GM12878 (cell line): ENCODE results near the gene SNAI3.

ENCODE experiments used
- BHLHE40 ChIP-seq, 2 experiments: fragments of 450-650 bp in 1 of 2; IDR thresholded peaks; 2 replicates each; pipeline ENCODE4 v1.6.1; 2011 to 2017; ENCODE audit warnings: low read depth in 2 of 2, borderline replicate concordance in 1 of 2, improper control_type of control experiment in 1 of 2, low read length in 1 of 2, mild to moderate bottlenecking in 1 of 2
- CBFB ChIP-seq: IDR thresholded peaks from 2 replicates; pipeline ENCODE4 v1.6.1; 2016; ENCODE audit warnings: antibody characterized with exemption, low read depth
- CREM ChIP-seq: IDR thresholded peaks from 2 replicates; pipeline ENCODE4 v1.6.1; 2014; ENCODE audit warnings: antibody characterized with exemption, low read depth
- FOXK2 ChIP-seq: fragments of 450-650 bp; IDR thresholded peaks from 2 replicates; pipeline ENCODE4 v1.6.1; 2017; ENCODE audit warnings: mild to moderate bottlenecking, moderate library complexity
- FOXM1 ChIP-seq: IDR thresholded peaks from 2 replicates; pipeline ENCODE4 v1.6.1; 2012; ENCODE audit warnings: low read depth, mild to moderate bottlenecking, inconsistent platforms, low read length, moderate library complexity
- IKZF1 ChIP-seq: fragments of 450-650 bp; conservative IDR thresholded peaks from 2 replicates; pipeline ENCODE4 v1.6.1; 2017; ENCODE audit warnings: antibody characterized with exemption, mild to moderate bottlenecking
- POLR2A ChIP-seq: IDR thresholded peaks from 2 replicates; pipeline ENCODE4 v1.6.1; 2011; ENCODE audit warnings: low read depth, mild to moderate bottlenecking, low read length
- POLR2AphosphoS5 ChIP-seq: IDR thresholded peaks from 2 replicates; pipeline ENCODE4 v1.6.1; 2011; ENCODE audit warnings: mild to moderate bottlenecking, low read length, inconsistent platforms
- SIN3A ChIP-seq: IDR thresholded peaks from 2 replicates; pipeline ENCODE4 v1.6.1; 2012; ENCODE audit warnings: low read depth, low read length, improper control_type of control experiment
- TBL1XR1 ChIP-seq: IDR thresholded peaks from 2 replicates; pipeline ENCODE4 v1.6.1; 2012; ENCODE audit warnings: low read depth, low read length, improper control_type of control experiment
- YY1 ChIP-seq: IDR thresholded peaks from 2 replicates; pipeline ENCODE4 v1.6.1; 2011; ENCODE audit warnings: low read depth, mild to moderate bottlenecking, low read length
- TF ChIP-seq, protein P1 (sequence below), 3 experiments: IDR thresholded peaks in 2 of 3; conservative IDR thresholded peaks in 1 of 3; 2 replicates each; pipeline ENCODE4 v1.5.1; 2011; ENCODE audit warnings: low read depth in 3 of 3, low read length in 3 of 3, mild to moderate bottlenecking in 3 of 3, control low read depth in 2 of 3, moderate library complexity in 2 of 3, inconsistent platforms in 1 of 3, mixed read lengths in 1 of 3; ENCODE audit not compliant: control insufficient read depth in 2 of 3, insufficient read depth in 1 of 3; ENCODE audit errors: extremely low read depth in 1 of 3
- TF ChIP-seq, protein P2 (sequence below): IDR thresholded peaks from 2 replicates; pipeline ENCODE4 v1.6.1; 2012; ENCODE audit warnings: low read depth, low read length, improper control_type of control experiment

DNA sequence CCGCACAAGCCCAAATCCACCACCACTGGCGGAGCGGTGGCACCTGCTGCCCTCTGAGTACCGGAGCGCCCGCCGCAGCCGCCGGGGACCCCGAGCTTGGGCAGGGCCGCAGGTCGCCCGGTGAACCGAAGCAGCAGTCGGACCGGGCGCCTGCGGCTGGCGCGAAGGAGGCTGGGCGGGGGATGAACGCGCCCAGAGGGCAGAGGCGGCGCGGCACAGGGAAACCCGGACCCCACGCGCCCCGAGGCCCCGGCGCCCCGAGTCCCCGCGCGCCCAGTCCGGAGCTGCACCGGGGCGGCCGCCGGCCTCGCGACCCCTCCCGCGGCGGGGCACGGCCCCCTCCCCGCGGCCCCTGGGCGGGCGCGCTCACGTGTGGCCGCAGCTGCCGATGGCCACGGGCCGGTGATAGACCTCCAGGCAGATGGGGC, 19.5 kb upstream of the SNAI3 start:
- TF ChIP-seq YY1 (no peak), BHLHE40 (IDR thresholded peaks at IDR 0.05; ENCODE audit: borderline replicate concordance in 1 of 2, low read depth in 2 of 2, low read length in 1 of 2) (no peak), CREM (no peak), POLR2AphosphoS5 (no peak), FOXM1 (no peak), FOXK2 (no peak), CBFB (no peak), IKZF1 (no peak), SIN3A (no peak), TBL1XR1 (no peak), POLR2A (no peak)
- TF ChIP-seq, protein P1, sequence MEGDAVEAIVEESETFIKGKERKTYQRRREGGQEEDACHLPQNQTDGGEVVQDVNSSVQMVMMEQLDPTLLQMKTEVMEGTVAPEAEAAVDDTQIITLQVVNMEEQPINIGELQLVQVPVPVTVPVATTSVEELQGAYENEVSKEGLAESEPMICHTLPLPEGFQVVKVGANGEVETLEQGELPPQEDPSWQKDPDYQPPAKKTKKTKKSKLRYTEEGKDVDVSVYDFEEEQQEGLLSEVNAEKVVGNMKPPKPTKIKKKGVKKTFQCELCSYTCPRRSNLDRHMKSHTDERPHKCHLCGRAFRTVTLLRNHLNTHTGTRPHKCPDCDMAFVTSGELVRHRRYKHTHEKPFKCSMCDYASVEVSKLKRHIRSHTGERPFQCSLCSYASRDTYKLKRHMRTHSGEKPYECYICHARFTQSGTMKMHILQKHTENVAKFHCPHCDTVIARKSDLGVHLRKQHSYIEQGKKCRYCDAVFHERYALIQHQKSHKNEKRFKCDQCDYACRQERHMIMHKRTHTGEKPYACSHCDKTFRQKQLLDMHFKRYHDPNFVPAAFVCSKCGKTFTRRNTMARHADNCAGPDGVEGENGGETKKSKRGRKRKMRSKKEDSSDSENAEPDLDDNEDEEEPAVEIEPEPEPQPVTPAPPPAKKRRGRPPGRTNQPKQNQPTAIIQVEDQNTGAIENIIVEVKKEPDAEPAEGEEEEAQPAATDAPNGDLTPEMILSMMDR (IDR thresholded peaks at IDR 0.05 in 2 of 3, conservative IDR thresholded peaks at IDR 0.05 in 1 of 3; ENCODE audit: control insufficient read depth in 2 of 3, extremely low read depth in 1 of 3, insufficient read depth in 1 of 3, low read depth in 3 of 3, low read length in 3 of 3), result no peak
- TF ChIP-seq, protein P2, sequence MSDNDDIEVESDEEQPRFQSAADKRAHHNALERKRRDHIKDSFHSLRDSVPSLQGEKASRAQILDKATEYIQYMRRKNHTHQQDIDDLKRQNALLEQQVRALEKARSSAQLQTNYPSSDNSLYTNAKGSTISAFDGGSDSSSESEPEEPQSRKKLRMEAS, result no peak
